GM18861 (cell line): ENCODE data around the gene SYT2.

Experiments
- ATAC-seq: cut with Tn5 transposase; IDR thresholded peaks from one replicate; pipeline ENCODE4 v1.9.1; 2021; ENCODE audit not compliant: unreplicated experiment

SYT2 gene

DNA sequence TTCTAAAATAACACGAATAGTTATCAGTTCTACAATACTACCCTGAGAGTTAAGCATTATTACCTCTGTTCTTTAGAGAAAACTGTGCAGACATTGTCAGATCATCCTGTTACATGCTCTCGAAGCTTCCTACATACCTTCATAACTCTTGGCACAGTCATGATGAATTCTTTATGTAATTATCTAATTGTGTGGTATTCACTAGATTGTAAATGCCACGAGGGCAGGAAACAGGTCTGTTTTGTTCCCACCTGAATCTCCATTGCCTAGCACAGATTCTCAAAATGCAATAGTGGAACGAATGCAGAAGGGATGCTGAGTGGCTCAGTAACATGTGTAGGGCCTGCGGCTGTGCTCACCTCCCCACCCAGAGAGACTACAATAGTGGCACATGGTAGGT lies 3.4 kb downstream of the SYT2 start:
- ATAC-seq, result no peak

DNA sequence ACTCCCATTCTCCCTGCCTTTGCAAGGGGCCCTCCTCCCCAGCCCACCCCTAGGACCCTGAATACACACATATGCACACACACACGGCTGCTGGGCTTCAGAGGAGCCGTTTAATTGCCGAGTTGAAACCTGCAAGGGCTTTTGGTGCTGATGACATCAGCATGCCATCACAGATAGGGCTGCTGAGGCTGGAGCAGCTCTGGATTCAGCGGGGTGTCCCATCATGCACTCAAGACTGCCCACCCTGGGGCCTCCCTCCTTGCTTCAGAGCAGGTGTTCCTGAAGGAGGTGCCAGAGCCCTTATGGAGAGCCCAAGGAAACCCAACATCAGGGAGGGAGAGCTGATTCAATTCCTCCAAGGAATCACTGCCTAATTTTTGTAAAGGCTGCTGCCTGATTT lies 5.7 kb downstream of the SYT2 start:
- no peak for ATAC-seq

DNA sequence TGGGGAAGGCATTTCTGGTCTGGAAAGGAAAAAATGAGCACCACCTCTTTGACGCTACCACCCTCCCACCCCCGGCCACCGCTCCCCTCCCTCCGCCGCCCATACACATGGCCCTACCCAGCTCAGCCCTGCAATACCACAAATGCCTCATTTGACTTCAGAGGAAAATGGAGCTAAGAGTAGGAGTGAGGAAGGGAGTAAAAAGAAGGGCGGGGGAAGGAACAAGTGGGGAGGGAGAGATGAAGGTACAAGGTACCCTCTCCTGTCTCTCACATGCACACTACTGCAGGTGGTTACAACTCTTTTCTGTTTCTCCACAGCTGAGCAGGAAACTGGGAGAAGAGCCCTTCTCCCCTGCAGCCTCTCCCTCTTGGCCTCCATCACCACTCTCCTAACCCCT lies 7.1 kb downstream of the SYT2 start:
- no peak for ATAC-seq

DNA sequence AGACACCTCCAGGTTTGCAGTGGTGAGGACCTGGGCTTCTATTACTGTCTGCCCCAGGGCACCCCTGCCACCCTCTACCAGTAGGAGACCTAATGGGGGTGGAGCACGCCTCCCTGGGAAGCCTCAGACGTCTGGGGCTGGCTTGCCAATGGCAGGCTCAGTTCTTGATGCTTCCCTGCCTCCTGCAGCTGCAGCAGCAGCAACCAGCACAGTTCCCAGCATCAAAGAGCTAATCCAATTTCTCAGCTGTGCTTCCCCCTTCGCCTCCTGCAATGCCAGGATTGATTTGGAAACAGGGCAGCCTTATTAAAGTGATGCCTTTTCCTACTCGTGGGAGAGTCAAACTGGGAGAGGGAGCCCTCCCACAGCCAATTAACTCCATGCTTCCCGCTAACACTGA lies 8.2 kb downstream of the SYT2 start:
- no peak for ATAC-seq

DNA sequence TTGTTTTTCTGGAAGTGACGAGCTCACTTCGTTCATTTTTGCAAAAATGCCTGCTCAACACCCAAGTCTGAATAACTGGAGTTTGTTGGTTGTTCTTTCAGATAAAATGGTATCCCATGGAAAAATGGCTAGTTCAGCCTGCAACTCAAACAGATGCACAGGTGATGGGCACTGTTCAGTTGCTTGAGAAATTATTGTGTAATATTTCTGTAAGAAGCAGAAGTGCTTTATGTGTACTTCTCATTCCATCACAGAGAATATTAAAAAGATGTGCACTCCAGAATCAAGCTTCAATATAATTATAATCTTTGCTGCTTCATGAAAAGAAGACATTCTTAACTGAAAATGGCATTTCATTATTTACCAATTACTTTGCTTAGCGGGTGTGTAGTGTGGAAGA lies 9.1 kb downstream of the SYT2 start:
- no peak for ATAC-seq

DNA sequence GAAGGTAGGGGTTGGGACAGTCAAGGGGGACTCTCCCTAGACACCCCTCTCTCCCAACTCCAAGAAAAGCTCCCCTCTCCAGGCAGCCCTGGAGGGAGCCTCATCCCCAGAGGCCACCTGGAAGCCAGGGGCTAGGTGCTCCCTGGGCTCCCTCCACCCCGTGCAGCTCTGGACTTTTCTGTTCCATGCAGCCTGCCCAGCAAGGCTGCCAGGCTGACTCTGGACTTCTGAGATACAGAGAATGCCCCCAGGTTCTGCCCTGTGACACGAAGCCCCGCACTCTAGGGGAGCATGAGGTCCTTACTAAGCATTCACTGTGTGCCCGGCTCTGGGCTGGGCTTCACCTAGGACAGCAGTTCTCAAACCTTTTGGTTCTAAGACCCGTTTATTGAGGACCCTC lies 10.2 kb downstream of the SYT2 start:
- no peak for ATAC-seq

DNA sequence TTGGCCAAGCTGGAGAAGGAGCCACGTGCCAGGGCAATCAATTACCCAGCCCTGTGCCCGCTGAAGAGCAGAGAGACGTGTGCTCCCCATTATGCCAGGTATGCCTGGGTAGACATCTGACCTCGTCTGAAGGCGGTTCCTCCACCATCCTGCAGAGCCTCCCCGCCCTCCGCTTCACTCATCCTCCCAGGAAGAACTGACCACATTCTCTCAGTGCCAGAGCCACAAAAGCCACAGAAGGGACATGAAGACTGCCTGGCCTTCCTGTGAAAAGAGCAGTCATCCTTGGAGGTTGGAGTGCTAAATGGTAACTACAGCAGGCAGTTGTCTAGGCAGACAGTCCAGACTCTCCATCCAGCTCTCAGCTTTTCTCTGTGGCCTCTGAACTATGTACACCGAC lies 12.0 kb downstream of the SYT2 start:
- ATAC-seq, result no peak

DNA sequence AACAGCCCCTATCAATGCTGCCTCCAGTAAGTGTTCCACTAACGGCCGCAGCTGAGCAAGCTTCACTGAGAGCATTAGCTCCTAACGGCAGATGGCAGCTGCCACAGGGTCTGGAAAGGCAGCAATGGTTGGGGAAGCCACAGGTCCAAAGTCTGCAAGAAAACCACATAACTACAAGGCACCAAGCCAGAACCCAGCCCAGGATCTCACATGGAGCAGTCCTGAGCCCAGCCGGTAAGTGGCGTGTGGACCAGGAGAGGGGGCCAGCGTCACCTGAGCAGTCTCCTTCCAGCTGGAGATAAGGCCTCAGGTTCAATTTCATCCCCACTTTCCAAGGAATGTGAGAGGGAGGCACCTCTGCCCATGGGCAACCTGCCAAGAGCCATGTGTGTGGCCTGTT lies 13.2 kb downstream of the SYT2 start:
- no peak for ATAC-seq

DNA sequence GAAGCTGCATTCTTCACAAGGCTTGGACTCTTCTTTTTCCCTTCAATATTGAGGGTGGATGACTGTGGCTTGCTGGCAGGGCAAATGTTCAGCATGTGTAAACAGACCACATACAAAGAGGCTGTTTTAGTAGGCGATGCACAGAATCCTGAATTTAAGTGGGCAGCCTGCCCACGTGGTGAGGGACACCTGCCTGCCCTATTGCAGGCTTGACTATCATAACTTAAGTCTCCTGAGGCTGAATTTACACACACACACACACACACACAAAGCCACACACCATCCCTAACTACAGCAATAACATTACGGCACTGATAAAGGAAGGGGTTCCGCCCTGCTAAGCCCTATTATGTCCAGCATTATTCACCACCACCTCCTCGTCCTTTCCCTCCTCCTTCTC lies 15.9 kb downstream of the SYT2 start:
- no peak for ATAC-seq

DNA sequence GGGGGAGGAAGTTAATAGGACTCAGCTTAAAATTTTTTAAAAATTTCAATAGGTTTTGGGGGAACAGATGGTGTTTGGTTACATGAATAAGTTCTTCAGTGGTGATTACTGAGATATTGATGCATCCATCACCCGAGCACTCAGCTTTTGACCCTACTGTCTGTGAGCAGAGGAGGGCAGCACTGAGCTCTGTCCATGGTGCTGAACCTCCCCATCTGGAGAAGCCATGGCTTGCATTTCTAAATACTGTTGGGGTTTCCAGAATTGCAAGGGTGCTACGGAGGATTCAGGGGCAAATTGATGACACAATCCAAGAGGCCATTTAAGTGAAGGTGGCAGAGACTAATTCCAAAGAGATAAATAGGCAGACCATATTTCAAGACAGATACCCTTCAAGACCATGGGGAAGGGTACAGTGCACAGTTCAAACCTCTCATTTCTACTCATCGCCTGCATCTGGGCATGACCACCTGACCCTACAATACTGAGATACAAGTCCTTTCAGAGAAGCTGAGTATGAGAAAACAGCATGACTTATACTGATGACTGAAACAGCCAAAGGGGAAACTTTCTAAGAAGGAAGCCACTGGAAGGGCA lies 17.2 kb downstream of the SYT2 start:
- ATAC-seq, result no peak

DNA sequence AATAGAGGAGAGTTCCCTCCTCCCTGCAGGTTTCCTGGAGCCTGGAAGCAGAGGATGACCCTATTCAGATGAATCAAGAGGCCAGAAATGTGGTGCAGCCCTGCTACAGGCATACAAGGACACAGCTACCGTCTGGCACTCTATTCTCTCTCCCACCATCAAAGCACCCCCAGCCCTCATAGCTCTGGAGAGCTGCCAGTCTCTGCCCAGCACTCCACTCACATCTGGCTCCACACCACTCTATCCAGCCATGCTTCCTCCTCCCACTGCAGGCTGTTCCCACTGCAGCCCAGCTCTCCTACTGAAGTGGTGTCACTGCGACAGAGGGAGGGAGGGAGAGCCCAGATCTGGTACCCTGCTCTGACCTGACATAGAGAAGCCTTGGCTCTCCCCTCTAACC lies 18.4 kb downstream of the SYT2 start:
- no peak for ATAC-seq

DNA sequence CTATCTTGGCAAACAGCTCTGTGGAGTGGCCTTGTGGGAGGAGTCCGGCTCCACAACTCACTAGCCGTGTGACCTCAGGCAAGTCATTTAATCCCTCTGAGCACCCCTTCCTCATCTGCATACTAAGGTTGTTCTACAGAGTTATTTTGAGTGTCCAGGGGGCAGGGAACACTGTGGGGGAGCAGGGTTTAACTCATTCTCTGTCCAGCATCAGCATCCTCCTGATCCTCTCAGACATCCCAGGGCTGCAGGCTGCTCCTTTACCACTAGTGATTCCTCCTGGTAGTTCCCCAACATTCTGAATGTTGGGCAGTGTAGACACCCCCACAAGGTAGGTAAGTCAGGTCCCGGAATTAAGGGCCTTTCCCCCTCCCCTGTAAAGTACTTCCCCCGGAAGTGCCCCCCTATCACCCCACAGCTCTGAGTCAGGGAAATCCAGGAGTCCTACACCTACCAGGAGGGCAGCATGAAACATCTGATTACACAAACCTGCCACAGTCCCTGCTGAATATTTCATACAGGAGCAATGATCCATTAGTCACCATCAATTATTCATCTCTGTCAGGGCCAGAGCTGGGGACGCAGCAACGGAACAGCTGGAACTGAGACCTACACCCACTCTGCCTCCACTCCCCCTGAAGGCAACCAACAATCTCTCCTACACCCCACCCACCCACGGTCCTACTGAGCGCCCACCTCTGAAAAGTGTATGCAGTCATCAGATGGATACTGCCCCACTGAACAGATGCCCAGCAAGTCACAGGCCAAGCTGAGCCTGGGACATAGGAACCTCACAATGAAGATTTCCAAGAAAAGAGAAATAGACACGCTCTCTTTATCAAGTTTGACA lies 20.5 kb downstream of the SYT2 start:
- ATAC-seq, result no peak

DNA sequence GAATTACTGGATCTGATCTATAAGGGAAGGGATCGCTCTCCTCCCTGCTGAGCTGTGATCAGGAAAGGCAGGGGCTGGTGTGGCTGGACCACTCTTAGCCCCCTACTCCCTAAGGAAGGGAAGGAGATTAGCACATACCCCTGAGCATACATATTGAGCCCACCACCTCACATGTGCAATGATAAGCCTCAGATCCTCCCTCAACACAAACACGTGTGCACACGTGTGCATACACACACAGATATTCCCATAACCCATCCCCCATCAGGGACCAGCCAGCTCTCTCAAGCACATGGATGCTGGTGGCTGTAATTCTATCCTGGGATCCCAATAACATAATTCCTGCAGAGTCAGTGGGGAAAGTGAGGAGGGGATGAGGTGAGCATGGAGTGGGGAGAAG lies 21.2 kb downstream of the SYT2 start:
- no peak for ATAC-seq

DNA sequence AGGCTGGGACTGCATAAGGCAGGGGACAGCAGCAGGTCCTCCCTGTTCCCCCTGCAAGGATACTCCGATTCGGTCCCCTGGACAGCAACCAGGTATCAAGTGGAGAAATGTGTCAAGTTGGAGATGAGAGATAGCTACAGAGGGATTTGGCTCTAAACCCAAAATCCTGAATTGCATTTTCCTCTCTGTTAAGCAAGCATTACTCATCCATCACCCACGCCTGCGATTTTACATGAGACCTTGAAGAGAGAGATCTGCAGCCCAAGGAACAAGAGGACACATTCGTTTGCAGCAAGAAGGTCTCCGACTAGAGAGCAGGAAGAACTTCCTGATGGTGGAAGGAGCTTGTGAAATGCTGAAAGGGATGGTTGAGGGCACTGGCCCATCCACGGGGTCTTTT lies 21.9 kb downstream of the SYT2 start:
- no peak for ATAC-seq

DNA sequence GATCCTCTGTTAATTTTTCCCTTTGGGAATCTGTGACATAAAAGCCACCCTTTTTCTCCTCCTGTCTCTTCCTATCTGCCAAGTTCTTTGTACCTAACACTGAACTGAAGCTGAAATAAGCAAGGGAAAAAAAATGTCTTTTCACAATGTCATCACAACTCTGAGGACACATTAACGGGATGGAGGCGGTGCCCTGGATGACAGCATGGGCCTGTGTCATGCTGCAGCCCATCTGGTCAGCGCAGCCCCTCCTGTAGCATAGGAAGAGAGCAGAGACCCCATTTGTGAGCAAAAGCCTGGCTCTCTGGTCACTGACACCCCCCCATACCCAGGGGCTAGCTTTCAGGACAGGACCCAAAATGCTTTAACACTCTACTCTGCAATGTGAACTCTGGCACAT lies 22.5 kb downstream of the SYT2 start:
- no peak for ATAC-seq

DNA sequence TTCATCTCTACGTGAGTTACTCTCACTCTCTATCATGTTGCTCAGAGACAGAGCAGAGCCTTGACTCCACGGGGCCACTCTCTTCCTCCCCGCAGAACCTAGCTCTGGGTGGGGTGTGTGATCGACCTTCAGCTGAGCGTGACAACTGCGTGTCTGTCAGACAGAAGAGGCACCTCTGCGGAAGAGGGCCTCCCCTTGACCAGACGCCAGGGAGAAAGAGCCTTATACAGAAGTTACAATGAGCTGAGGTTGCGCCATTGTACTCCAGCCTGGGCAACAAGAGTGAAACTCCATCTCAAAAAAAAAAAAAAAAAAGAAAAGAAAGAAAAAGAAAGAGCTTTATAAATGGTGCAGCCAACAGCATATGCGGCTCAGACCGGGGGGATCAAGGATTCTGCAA lies 22.9 kb downstream of the SYT2 start:
- no peak for ATAC-seq

DNA sequence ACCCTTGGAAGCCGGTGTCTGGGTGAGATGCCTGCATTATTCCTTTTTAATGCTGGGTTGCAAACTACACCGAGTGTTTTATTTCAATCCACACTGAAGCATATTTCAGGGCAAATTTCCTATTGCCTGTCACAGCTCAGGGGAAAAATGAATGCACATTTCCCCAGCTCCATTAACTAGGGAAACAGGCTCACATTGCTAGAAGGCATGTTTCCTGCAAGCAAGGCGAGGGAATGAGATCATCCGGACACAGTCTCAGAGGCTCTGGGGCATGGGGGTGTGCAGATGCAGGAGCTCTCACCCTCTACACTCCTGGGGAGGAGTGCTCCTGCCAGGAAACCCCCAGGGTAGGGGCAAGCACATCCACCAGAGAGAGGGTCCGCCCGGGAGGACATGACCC lies 24.6 kb downstream of the SYT2 start:
- no peak for ATAC-seq

DNA sequence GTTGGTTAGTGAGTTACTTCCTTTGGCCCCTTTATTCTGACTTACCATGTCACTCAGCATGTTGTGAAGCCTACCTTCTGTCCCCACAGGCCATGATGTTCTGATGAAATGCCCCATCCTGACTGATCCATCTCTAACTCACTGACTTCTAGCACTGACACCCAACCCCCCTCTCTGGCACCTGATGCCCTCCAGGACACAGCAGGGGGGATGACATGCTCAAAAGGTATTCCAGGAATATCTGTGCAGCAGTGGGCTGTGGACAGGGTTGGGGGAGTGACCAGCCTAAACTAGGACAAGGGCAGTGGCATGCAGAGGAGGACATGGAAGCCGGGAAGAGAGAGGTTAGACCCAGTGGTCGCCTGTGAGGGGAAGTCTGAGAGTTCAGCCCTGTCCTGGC lies 25.5 kb downstream of the SYT2 start:
- no peak for ATAC-seq

DNA sequence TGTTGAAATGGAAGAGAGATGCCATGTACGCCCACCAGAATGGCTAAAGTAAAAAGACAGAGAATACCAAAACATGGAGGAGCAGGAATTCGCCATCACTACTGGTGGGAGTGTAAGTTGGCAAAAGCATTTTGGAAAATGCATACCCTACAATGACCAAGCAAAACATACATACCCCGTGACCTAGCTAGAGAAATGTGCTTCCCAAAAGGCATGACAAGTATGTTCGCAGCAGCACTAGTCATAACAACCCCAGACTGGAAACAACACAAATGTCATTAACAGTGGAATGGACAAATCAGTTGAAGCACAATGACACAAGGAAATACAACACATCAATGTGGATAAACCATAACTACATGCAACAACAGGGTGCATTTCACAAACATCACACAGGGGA lies 27.2 kb downstream of the SYT2 start:
- no peak for ATAC-seq

DNA sequence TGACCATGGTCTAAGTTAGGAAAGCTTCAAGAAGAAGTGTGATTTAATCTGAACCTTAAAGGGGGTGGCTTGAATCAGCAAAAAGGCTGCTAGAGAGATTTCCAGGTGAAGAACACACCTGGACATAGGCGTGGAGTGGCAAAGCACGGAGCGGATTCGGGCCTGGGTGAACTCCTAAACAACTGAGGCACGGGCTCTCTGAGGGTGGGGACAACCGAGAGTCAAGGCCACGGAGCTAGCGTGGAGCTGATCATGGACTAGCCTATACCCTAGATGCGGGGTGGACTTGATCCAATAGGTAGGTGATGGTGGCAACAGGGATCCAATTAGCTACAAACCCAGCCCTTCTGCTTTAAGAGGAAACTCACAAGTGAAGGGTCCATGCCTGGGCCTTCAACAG lies 27.8 kb downstream of the SYT2 start:
- ATAC-seq, result no peak

DNA sequence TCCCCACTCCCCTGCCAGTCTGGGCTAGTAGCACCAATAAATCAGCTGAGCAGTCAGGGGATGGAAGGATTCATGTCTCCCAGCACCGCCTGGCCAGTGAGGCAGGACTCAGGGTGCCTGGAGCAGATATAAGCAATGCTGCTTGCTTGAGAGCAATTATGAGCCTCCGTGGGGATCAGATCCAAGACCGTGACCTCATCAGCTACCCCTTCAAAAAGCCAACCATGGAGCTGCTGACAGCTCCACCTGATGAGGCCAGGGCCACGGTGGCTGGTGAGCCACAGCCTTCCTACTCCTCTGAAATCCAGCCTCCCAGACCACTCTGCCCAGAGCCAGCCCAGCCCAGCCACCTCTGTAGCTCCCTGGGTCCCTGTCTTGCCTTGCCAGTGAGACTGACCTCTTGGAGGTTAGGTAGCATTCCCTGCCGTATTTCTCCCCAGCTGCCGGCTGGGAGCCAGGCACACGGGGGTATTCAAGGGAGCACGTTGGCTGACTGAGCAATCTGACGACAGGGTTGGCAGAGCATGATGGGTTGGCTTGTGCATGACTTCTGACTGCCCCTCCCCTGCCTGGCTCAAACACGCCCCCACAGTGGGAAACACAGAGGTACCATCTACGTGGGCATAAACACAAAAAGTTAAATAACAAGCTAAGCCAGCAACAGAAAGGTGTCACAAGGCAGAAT lies 28.4 kb downstream of the SYT2 start:
- no peak for ATAC-seq

DNA sequence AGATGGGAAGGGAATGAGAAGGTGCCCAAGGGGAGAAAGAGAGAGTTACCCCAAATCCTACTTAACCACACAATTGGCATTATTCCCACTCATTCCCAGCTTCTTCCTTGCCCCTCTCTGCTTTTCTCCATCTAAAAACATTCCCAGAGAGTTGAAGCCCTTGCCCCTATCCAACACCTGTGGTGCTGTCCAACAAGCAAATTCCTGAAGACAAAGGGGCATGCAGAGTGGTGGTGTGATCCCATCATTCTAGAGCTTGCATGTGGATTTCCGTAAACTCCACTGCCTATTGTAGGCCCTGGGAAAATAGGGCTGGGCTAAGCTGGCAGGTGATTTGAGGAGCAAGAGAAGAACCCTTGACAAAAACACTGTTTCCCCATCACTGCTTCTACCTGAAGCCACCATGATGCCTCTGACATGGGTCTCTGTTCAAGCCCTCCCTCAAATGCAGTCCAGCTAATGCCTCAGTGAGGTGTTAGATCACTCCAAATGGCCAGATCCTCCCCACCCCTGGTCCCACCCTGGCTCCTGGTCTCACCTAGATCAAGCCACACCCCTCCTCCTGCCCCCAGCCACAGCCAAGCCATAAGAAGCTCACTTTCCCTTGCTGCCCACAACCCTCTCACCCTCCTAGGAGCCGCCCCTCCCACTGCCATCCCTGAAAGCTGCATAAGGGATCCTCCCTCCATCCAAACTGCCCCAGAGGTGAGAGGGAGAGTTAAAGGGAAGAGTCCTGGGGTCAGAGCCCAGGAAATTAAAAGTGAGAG lies 29.5 kb downstream of the SYT2 start:
- no peak for ATAC-seq
